T1000 (cell line): Measurements from ENCODE around the gene MAST4.

Experiments
- DNase-seq: peaks from one replicate; lab custom pipeline; 2025; ENCODE audit warnings: mixed read lengths; lab: John Stamatoyannopoulos, UW

The MAST4 gene

DNA sequence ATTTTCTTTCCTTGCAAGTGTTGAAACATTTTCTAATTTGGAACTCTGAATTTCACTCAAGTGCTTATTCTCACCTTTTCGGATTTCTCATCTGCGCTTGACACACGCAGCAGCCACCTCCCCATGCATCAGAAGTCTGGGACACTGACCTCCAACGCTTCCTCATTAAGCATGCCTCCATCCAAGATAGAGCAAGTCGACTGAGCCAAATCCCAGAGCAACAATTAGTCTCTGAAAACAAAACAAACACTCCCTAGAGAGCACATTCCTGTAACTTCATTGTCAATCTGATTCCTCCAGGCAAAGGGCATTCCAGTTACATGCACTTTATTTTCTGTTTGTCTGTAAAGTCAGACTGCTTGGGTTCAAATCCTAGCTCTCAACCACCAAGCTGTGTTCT, 594.7 kb downstream of the MAST4 start:
- DNase-seq = no peak

DNA sequence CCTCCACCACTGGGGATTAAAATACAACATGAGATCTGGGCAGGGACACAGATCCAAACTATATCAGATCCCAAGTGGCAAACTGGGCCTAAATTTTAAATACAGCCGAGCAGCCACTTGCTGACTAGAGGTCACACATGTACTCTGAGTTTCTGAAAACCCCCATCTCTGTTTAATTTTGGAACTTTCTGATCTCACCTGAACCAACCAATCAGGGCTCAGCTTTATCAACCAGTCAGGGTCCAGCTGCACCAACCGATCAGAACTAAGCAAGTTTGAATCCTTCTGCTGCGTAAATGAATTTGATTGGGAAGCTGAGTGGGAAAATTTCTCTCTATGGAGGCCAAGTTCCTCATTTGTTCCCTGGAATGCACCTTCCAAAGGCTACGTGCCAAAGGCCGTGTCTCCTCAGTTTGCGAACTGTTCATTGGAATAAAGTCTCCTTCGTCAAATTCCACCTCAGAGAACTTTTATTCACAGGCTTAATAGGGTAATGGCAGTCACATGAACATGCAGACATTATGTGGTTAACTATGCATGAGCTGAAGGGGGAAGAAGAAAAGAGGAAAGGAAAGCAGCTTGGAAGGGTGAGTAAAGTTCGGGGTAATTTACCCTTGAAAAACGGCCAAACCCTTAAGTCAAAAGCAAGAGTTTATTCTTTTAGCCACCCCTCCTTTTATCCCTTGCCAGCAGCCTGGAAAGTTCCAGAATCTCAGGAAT, 596.7 kb downstream of the MAST4 start:
- DNase-seq = no peak

DNA sequence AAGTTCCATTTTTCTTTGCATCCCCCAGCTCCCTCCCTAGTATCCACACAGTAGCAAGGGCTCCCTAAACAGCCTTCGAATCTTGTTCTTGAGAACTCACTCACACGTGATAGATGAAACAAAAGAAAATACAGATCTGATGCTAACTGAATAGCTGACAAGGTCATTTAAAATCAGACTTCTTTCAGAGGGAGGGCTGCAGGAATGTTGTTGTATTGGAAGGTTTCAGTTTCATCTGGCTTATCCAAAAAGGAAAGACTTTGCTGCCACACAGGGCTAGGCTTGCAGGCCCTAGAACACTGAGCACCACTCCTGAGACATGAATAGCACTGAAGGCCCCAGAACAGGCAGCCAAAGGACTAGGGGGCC, 597.2 kb downstream of the MAST4 start:
- DNase-seq = no peak

DNA sequence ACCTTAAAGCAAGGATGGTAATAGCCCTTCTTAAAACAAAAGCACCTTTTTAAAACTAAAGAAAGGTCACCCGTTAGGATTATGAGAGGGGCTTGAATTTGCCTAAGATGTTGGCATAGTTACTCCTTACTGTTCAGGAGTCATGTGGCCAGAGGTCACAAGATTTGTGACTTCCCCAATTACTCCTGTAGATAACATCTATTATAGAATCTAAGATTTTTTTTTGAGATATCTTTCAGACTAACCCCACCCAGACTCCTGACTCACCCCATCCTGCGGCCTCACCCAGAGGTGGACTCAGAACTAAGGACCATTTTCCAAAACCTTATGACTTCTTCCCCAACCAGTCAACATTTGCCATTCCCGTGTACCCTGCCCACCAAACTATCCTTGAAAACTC, 598.0 kb downstream of the MAST4 start:
- DNase-seq = no peak

DNA sequence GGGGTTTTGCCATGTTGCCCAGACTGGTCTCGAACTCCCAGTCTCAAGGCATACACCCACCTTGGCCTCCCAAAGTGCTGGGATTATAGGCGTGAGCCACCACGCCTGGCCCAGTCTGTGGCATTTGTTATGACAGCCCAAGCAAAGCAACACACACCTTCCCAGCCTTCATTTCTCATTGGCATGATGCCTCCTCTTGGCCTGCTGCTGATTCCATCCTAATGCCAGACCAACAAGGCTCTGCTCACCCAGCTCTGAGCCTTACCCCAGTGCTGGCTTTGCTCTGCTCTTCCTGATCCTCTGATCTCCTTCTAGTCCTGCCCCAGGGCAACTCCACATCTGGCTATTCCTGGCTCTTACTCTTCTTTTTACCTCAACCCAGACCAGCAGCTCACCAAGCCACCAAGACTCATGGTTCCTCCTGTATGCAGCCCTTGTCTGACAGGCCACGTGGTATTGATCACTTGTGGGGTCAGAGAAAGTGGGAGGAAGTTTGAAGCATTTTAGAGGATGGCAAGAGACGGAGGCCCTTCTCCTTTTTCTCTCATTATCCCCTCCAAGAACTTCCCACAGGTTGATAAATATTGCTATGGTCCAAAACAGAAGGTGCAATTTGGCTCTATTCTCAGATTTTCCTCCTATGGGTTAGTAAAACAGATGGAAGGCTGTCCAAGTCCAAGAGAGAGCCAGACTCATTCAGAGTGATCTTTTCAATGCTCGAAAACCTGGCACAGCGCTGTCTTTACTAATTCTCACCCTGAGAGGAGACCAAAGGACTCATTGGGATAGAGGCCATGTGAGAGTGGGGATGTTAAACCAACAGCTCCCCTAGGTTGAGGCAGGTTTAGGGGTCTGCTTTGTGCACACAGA, 599.4 kb downstream of the MAST4 start:
- no peak for DNase-seq

DNA sequence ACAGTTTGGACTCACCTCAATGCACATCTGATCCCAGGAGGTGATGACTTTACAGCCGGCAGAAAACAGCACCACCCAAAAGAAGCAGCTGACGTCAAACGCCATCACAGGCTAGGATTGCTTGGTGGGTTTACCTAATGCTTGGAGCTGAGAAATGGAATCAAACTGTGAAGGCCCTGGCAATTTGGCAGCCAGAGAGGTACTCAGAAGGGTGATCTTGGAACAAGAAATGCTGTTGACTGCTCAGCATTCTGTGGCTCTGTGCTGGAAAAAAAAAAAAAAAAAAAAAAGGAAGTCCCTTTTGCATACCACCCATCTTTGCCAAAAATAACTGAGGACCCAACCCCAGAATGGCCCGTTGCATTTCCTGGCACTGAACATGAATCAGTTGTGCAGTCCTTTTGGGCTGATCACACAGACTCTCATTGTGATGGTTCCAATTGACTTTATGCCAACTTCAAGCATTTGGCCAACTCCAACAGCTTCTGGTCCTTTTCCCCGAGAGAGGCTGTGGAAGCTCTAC, 600.4 kb downstream of the MAST4 start, which contains the start of gene CD180:
CD180 (minus strand) TSS at position 263 of the 523 bp plus-strand sequence; CDS start at position 105, 158 bp downstream.
- no peak for DNase-seq

DNA sequence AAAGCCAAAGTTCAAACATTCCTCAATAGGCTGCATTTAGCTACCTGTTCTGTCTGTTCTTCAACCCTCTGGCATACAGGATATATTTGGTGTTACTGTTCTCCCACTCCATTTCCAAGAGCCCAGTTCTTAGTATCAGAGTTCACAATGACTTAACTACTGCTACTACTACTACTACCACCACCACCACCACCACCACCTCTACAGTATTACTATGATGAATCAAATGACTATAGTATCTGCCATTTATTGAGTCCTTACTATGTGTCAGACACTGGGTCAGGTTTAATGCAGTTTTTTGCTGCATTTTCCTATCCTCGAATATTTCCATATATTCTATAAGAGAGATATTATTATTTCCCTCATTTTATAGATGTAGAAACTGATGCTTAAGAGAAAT, 601.3 kb downstream of the MAST4 start:
- DNase-seq = no peak

DNA sequence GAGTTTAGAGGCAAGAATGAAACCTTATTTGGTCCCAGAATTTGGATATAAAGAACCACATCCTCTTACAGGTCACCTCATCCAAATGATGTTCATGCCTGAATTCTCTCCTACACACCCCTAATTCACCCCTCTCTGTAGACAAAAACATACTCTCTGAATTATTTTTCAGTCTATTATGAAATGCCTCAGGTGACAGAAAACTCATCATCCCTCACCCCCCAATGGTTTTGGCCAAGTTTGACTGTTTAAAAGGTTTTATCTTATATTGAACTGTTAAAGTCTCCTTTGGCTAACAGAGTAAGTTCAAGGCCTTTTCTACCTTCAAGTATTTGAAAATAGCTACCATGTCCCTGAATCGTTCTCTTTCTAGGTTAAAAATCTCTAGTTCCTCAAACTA, 602.7 kb downstream of the MAST4 start:
- no peak for DNase-seq

DNA sequence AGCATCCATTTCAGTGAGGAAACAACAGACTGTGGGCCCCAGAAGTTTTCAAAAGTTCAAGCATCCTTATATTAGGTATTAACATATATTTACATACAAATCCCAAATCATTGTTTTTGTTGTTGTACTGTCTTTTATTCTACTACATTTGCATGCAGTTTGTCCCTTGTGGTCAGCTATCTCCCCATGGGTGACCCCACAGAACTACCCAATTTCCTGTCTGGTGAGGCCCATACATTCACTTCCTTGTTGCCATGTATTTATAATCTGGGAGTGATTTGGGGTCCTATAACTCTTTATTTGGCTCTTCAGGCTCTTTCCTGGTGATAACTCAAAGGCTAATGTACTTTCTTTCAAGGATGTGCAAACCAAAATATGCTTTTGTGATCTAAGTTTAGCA, 603.7 kb downstream of the MAST4 start:
- DNase-seq = no peak

DNA sequence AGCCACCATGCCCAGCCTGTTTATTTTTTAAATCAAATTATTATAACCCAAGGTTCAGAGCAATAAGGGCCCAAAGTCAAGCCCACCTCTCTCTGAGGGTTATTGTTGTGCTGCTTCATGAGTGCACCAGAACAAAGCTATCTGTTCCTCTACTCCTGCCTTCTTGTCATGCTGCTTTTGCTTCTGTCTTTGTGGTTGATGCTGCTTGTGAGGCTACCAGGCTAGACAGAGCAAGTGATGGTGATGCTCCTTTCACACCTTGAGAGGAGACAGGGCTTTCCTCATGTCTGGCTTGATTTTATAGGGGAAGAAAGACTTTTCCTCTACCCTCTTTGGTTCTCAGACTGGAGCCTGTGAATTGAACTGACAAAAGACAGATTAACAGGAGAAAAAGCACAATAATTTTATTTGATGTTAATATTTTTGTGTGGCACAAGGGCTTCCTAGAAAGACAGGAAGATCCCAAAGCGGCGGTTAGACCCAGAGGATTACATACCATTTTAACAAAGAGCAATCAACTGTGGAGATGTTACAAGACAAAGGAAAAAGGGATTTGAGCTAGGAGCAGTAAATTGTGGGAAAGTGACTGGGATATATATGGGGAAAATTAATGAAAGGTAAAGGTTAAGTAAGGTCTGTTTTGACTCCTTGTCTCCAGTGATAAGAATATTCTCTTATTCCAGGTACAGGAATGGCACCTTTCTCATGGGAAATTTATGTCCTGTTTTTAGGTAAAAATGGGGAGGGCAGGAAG, 604.8 kb downstream of the MAST4 start:
- no peak for DNase-seq

DNA sequence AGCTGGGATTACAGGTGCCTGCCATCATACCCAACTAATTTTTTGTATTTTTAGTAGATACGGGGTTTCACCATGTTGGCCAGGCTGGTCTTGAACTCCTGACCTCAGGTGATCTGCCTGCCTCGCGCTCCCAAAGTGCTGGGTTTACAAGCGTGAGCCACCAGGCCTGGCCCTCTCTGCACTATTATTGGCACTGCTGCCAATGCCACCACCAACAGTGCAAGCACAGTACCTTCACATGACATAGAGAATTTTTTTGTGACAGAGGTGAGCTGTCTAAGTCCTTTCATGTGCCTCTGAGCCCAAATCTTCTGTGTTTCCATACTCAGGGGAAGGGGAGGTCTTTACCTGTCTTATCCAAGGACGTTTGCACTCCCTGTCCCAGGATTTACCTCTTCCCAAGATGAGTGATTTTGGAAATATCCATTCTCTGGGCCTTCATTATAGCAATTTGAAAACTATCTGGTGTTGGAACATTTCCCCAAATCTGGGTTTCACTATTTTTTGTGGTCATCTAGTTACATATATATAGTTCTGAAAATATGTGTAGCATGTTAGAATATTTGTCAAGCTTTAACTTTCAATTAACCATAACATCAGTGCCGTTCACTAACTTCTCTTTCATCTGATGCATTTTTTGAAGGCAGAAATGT, 605.8 kb downstream of the MAST4 start:
- DNase-seq = no peak

DNA sequence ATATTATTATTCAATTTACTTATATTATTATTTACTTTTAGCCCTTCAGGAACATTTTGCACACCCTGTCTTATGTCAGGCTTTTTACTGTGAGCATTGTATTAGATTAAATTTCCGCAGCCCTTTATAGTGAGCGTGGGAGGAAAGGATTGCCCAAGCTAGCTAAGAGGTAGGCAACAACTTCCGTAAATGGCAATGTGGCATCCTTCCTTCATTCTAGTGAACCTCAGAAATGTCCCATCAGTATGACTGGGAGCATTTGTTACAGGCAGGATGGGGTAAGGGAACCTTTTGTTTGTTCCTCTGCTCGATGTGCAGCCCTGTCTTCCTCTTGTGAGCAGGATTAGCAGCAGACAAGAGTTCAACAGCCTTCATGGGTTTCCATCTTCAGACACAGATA, 606.6 kb downstream of the MAST4 start:
- no peak for DNase-seq

DNA sequence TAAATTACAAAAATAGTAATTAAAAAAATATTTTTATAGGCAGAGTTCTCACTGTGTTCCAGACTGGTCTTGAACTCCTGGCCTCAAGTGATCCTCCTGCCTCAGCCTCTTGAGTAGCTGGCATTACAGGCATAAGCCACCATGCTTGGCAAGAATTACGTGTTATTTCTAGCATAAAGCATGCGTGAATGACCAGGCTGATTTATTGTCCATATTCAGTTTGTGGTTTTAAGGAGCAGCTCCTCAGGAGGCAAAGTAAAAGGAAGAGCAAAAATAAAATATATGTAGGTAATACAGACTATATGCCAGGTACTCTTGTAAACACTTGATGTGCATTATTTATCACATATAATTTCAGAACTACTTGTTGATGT, 607.5 kb downstream of the MAST4 start:
- DNase-seq = no peak

DNA sequence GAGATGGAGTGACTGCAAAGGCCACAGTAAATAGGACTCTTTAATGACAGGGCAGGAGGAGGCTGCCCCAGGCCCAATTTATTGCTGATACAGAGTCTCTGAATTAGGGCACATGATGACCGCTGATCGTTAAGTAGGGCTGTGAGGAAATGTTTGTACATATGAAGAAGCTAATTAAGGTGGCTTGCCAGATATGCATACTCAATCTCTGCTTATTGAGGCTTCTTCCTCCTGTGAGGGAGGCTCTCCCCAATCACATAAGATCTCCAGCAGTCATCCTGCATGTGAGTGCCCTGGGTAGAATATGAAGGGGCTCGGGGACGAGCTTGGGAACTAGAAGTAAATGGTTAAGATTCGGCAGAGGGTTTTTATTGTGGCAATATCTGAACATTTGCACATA, 608.6 kb downstream of the MAST4 start:
- DNase-seq = no peak

DNA sequence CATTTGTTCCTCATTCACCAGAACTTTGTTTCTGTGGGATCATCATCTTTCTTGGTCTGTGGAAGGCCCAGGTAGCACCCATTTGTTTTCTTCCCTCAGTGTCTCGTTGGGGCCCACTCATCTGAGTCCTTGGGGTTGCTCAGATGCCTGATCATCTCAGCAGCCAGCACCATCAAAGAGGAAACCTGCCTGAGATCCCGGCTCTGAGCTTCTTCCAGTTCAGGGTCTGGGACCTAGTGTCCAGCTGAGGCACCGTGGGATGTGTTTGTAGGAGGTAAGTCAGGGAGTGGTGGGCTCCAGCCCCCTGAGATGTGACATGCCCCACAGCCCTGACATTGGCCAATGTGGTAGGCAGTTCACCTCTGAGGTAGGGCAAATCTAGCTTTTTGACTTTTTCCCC, 609.8 kb downstream of the MAST4 start:
- DNase-seq = no peak

DNA sequence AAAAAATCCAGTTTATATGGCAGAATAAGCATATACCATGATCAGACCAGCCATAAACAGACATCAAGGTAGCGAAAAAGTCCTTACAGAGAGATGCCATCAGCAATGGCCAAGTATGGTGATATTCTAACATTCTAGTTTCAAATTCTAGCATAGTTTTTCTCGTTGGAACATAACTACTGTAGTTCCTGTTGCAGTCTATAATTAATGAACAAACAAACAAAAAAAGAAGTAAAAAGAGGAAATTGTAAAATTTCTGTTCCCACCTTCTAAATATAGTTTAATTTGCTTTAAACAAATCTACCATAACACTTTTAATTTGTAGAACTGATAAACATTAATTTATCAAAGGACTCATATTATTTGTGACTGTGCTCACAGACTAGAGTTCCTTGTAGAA, 610.3 kb downstream of the MAST4 start:
- DNase-seq = no peak

DNA sequence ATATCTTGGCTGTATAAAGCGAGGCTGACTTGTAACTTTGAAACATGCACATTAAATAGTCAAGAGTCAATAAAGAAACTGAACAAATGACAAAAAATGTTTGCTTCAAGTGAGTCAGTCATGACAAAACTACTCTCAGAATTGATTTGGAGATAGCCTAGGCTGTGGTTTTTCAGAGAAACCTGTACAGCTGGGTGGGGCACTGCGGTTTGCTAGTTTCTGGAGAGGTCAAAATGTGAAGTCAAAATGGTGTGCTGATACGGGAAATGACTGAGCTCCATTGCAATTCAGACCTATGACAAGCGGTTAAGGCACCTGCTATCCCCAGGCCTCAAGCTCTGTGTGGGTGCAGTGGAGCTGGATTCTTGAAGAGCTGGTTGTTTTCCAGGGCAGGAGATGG, 610.7 kb downstream of the MAST4 start:
- DNase-seq = peak; percentile 50

DNA sequence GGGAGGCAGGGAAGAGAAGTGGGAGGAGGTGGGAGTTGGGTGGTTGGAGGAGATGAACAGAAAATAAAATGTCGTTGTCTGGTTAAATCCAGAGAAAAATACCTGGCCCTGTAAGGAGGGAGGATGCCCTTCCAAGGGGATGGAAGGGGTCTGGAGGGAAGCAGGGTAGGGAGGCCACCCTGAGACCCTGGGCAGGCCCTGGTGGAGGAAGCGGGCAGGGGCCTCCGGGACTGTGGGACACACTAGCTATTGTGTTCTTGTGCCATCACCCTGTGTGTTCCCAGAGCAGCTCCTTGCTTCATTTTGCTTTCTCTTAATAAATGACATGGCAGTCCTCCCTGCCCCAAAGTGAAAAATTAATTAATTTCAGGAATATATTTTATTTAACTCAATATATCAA, 612.2 kb downstream of the MAST4 start:
- DNase-seq = no peak

DNA sequence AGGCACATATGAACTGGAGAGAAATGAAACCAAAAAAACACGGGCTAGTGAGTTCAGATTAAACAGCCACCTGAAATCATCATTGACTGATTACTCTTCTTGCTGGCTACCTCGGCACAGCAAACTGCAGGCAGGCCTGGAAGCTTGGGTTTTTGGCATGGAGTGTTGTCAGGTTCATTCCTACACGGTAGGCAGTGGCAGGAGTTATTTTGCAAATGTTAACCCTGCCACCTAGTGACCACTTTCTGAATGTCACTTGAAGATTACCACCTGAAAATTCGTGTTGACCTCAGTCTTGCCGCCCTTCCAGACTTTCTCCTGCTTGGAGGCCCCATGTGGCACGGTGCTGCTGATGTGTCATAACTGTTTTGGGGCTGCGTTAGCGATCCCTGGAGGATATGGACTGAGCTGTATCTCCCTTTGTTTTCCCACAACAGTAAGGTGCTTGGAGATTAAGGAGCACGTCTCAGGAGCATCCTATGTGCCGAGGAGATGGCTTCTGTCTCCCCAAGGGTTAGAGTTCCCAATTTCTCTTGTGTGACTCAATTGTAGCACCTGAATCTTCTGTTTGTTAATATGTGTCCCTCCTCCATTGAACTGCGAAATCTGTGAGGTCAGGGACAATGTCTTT, 613.1 kb downstream of the MAST4 start:
- peak; percentile 42 for DNase-seq

DNA sequence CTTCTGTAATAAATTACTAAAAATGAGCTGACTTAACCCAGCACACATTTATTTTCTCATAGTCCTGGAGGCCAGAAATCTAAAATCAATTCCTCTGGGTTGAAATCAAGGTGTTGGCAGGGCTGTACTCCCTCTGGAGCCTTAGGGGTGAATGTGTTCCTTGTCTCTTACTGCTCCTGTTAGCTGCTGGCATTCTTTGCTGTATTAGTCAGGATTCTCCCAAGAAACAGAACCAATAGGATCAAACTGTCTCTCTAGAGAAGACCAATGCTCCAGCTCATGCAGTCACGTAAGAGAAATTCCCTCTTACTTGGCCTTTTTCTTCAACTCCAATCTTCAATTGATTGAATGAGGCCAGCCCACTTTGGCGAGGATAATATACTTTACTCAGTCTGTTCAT, 615.7 kb downstream of the MAST4 start:
- DNase-seq = peak; percentile 34

DNA sequence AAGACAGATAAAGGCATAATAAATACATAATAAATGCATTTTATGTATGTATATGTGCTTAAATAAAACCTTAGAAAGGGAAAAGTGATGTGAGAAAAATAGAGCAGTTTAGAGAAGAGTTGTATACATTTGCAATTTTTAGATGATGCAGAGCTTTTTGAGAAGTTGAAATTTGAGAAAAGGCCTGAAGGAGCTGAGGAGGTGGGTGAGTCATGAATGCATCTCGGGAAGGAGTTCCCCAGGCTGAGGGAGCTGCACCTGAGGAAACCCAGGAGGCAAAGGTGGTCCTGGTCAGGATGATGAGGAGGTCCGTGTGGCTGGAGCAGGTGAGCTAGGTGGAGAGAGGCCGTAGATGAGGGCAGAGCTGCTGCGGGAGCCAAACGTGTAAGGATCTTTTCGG, 617.8 kb downstream of the MAST4 start:
- no peak for DNase-seq
